A549 (cell line): ENCODE data around the gene ITPKB. TPM values are rescaled to one million over a fixed set of nuclear protein-coding genes. Genes with fewer than 3 reads are reported as not detected.

Experiments used
- ATAC-seq, 2 experiments: fragments of 200-7000 bp in 1 of 2; fragments of >200 bp in 1 of 2; cut with Nextera tagmentation in 1 of 2; cut with Tn5 transposase in 1 of 2; 3 replicates each; pipeline versions ENCODE4 v1.8.0 to v1.9.1; 2018 to 2020; ENCODE audit warnings: mild to moderate bottlenecking in 1 of 2, moderate library complexity in 1 of 2
- CTCF ChIA-PET: fragments of 300-600 bp; sonication (Branson Sonifier 250); formaldehyde crosslinking; extraction: SDS; loops from one replicate; lab custom pipeline; 2021; ENCODE audit warnings: antibody characterized with exemption, inconsistent platforms; lab: Yijun Ruan, JAX
- POLR2A ChIA-PET: fragments of 350-600 bp; formaldehyde crosslinking; extraction: SDS; loops from one replicate; lab custom pipeline; 2021; ENCODE audit warnings: antibody characterized with exemption, inconsistent platforms; lab: Yijun Ruan, JAX
- DNase-seq, 2 experiments: peaks; one replicate each; pipeline versions ENCODE4 v3.0.0 to v3.0.0-alpha.2; 2011 to 2016; ENCODE audit warnings: low read depth in 1 of 2, low spot score in 1 of 2
- FAIRE-seq: peaks from 2 replicates; lab custom pipeline; 2011; peaks lifted over from hg19 to GRCh38; lab: Jason Lieb, UNC
- H3K27ac ChIP-seq, 2 experiments: fragments of >200 bp; sonication (Bioruptor Twin); formaldehyde crosslinking; 3 replicates each; pipeline ENCODE4 v1.5.1; 2016 to 2017
- H3K4me1 ChIP-seq: fragments of >200 bp; sonication (Bioruptor Twin); formaldehyde crosslinking; 3 replicates; pipeline ENCODE4 v1.6.1; 2016
- H3K4me2 ChIP-seq: fragments of >200 bp; sonication (Bioruptor Twin); formaldehyde crosslinking; 3 replicates; pipeline ENCODE4 v1.6.1; 2016
- H3K4me3 ChIP-seq: fragments of >200 bp; sonication (Bioruptor Twin); formaldehyde crosslinking; 3 replicates; pipeline ENCODE4 v1.5.1; 2016
- H3K9me3 ChIP-seq: fragments of >200 bp; sonication (Bioruptor Twin); formaldehyde crosslinking; 3 replicates; pipeline ENCODE4 v1.6.1; 2016
- BCL3 ChIP-seq: fragments of >200 bp; sonication (Bioruptor Twin); formaldehyde crosslinking; IDR thresholded peaks from 3 replicates; pipeline ENCODE4 v1.6.1; 2016
- BHLHE40 ChIP-seq: IDR thresholded peaks from 2 replicates; pipeline ENCODE4 v1.6.1; 2012; ENCODE audit warnings: low read depth, low read length, inconsistent platforms
- CHD2 ChIP-seq: fragments of 150-350 bp; IDR thresholded peaks from 2 replicates; pipeline ENCODE4 v1.6.1; 2014; ENCODE audit warnings: low read length; ENCODE audit not compliant: partially characterized antibody
- CTCF ChIP-seq: fragments of >200 bp; sonication (Bioruptor Twin); formaldehyde crosslinking; IDR thresholded peaks from 3 replicates; pipeline ENCODE4 v1.5.1; 2016
- E2F6 ChIP-seq: IDR thresholded peaks from 2 replicates; pipeline ENCODE4 v1.6.1; 2012; ENCODE audit warnings: low read depth, borderline replicate concordance
- FOSB ChIP-seq: fragments of 250-450 bp; sonication (Bioruptor Pico); IDR thresholded peaks from 2 replicates; pipeline ENCODE4 v1.5.0; 2020; ENCODE audit warnings: mild to moderate bottlenecking, moderate library complexity
- FOSL2 ChIP-seq, 2 experiments: fragments of 450-650 bp in 1 of 2; fragments of >200 bp in 1 of 2; sonication (Bioruptor Twin) in 1 of 2; formaldehyde crosslinking; IDR thresholded peaks; 2 replicates each; pipeline versions ENCODE4 v1.5.0 to v1.6.1; 2016 to 2020; ENCODE audit warnings: mild to moderate bottlenecking in 1 of 2, moderate library complexity in 1 of 2
- HMGXB4 ChIP-seq: fragments of 250-450 bp; sonication (Bioruptor Pico); IDR thresholded peaks from 2 replicates; pipeline ENCODE4 v1.5.0; 2021; ENCODE audit warnings: mild to moderate bottlenecking, moderate library complexity, borderline replicate concordance
- HOXB5 ChIP-seq: fragments of 250-450 bp; sonication (Bioruptor Pico); IDR thresholded peaks from 2 replicates; pipeline ENCODE4 v1.5.0; 2020; ENCODE audit warnings: mild to moderate bottlenecking, moderate library complexity
- MAX ChIP-seq: IDR thresholded peaks from 2 replicates; pipeline ENCODE4 v1.6.1; 2012
- NPAS2 ChIP-seq: fragments of 250-450 bp; sonication (Bioruptor Pico); IDR thresholded peaks from 2 replicates; pipeline ENCODE4 v1.8.0; 2022; ENCODE audit warnings: mild to moderate bottlenecking, moderate library complexity, borderline replicate concordance
- RAD21 ChIP-seq, 2 experiments: fragments of >200 bp in 1 of 2; sonication (Bioruptor Twin) in 1 of 2; formaldehyde crosslinking in 1 of 2; IDR thresholded peaks in 1 of 2; conservative IDR thresholded peaks in 1 of 2; 2 replicates in 1 of 2; 3 replicates in 1 of 2; pipeline ENCODE4 v1.6.1; 2012 to 2018; ENCODE audit warnings: inconsistent platforms in 1 of 2
- RCOR1 ChIP-seq: fragments of 150-350 bp; IDR thresholded peaks from 2 replicates; pipeline ENCODE4 v1.6.1; 2014; ENCODE audit warnings: antibody characterized with exemption, low read length, low read depth
- RFX5 ChIP-seq: fragments of 450-650 bp; IDR thresholded peaks from 2 replicates; pipeline ENCODE4 v1.7.1; 2014; ENCODE audit warnings: antibody characterized with exemption, mild to moderate bottlenecking, moderate library complexity
- SMC3 ChIP-seq: fragments of >200 bp; sonication (Bioruptor Twin); formaldehyde crosslinking; IDR thresholded peaks from 3 replicates; pipeline ENCODE4 v1.6.1; 2018; ENCODE audit warnings: inconsistent platforms
- USF2 ChIP-seq: fragments of 450-650 bp; IDR thresholded peaks from 2 replicates; pipeline ENCODE4 v1.6.1; 2014; ENCODE audit warnings: antibody characterized with exemption
- WGBS: methylation state at CpG from one replicate; pipeline ENCODE4 v1.1.6; 2017; ENCODE audit errors: missing lambda C conversion rate; 5-methylcytosine and 5-hydroxymethylcytosine counted together
- polyA plus RNA-seq, 4 experiments: library from polyadenylated mRNA; depleted of rRNA in 3 of 4; stranded (reverse); fragments of >200 nt; fragmentation: RNase III in 1 of 4; extraction: RNeasy Plus Mini Kit Qiagen cat#74134 plus additional on column Dnase treatment in 1 of 4; gene quantifications; 2 replicates in 3 of 4; 3 replicates in 1 of 4; pipeline ENCODE4 v1.2.3, GENCODE V29; 2011 to 2017

ITPKB gene
- polyA plus RNA-seq, 2 of the 4 experiments (the other 2 are of a cell fraction): 1.7 to 2.8 TPM

- no peak overlapping the region for H3K27ac ChIP-seq
- 4% methylated on average over 11 of the region's 11 CpGs for WGBS
- peak overlapping the region; percentile 41; the same call in 2 of the 3 replicates for H3K4me2 ChIP-seq
- TF ChIP-seq RAD21 (conservative IDR thresholded peaks at IDR 0.05 in 1 of 2, IDR thresholded peaks at IDR 0.05 in 1 of 2) (peak; percentile 62 to 67), BHLHE40 (peak; percentile 88), E2F6 (peak; percentile 74; the same call in 1 of the 2 replicates), MAX (peak; percentile 84), CHD2 (no peak), SMC3 (peak; percentile 70), RFX5 (no peak), USF2 (0 out of 2 replicates have a peak, but pooled peaks have one; percentile 29), BCL3 (no peak), RCOR1 (no peak), CTCF (peak; percentile 83), NPAS2 (CRISPR knock-in tag) (peak; percentile 30; the same call in 1 of the 2 replicates)
- no peaks in the 10 kb centered on the region for H3K4me1 ChIP-seq
- FAIRE-seq (no peak), ATAC-seq (peak; percentile 85 to 93), DNase-seq (peak; percentile 63 to 67)
- H3K9me3 ChIP-seq: peaks cover 8% of the 10 kb centered on the region; the same call in 2 of the 3 replicates
- no peak overlapping the region for H3K4me3 ChIP-seq
- ChIA-PET CTCF (interaction anchor here (0.5 to 2.7 kb wide), 41 partner anchors 8 to 921 kb away, joined by 3 to 24 read pairs (median 4); partner anchors contain the start of gene STUM), POLR2A (no interaction called here)
Measured at GRCh38 chr1:226626577-226626956, 112.5 kb downstream of the ITPKB start.

GRCh38 chr1:226625832-226626576 lies 113.1 kb downstream of the ITPKB start:
- Histone ChIP-seq H3K4me1 (no peaks in the 10 kb centered on the region), H3K27ac (no peak overlapping the region), H3K4me3 (no peak overlapping the region), H3K9me3 (peaks cover 8% of the 10 kb centered on the region; the same call in 2 of the 3 replicates), H3K4me2 (peak overlapping the region; percentile 41; the same call in 2 of the 3 replicates)
- CTCF ChIA-PET: interaction anchor here (0.5 to 2.7 kb wide), 40 partner anchors 9 to 921 kb away, joined by 3 to 24 read pairs (median 4); partner anchors contain the start of gene STUM
- POLR2A ChIA-PET: no interaction called here
- no peak for FAIRE-seq
- 56% methylated on average over 10 of the region's 10 CpGs for WGBS
- peak; percentile 25 to 64; a peak in 3 of 6 replicates for ATAC-seq
- no peak for TF ChIP-seq FOSL2 (IDR thresholded peaks at IDR 0.05)
- TF ChIP-seq FOSL2 (CRISPR knock-in tag; IDR thresholded peaks at IDR 0.05): no peak
- no peak for TF ChIP-seq RAD21 (conservative IDR thresholded peaks at IDR 0.05 in 1 of 2, IDR thresholded peaks at IDR 0.05 in 1 of 2)
- TF ChIP-seq USF2: no peak
- TF ChIP-seq HOXB5 (CRISPR knock-in tag): no peak
- TF ChIP-seq HMGXB4: no peak
- TF ChIP-seq FOSB (CRISPR knock-in tag): no peak
- DNase-seq: no peak
